B cell (primary cell): ENCODE results near the gene CBX5.

ENCODE experiments used
- CTCF ChIP-seq: fragments of 200-600 bp; IDR thresholded peaks from one replicate; pipeline ENCODE4 v1.8.0; 2022; ENCODE audit warnings: antibody characterized with exemption, mild to moderate bottlenecking
- EZH2 ChIP-seq: IDR thresholded peaks from 2 replicates; pipeline ENCODE4 v1.6.1; 2012; ENCODE audit warnings: borderline replicate concordance, low read depth, mild to moderate bottlenecking, moderate library complexity, low read length; ENCODE audit not compliant: insufficient read depth, poor library complexity, severe bottlenecking

GRCh38 chr12:54195080-54195736, 84.7 kb downstream of the CBX5 start:
- no peak for TF ChIP-seq CTCF
- TF ChIP-seq EZH2: no peak
